ENCODE measurements around the gene TIPRL. TPM values are rescaled to one million over a fixed set of nuclear protein-coding genes. Genes with fewer than 3 reads are reported as not detected.
"Not testable (repeated sequence)": the region's sequence is repeated elsewhere in the genome, so short reads cannot be mapped to it uniquely, and the experiment has no call there.

The TIPRL gene
- polyA plus RNA-seq, 4 donors: 41.0 to 58.9 (median 56.3) TPM

- not testable (repeated sequence) for DNase-seq (ENCODE audit: low read depth in 4 of 4, low spot score in 3 of 4)
Observed at GRCh38 chr1:168207673-168208072, 28.9 kb downstream of the TIPRL start.

GRCh38 chr1:168210312-168210711 lies 31.6 kb downstream of the TIPRL start:
- no peak for DNase-seq (ENCODE audit: low read depth in 4 of 4, low spot score in 3 of 4)

- no peak for DNase-seq (ENCODE audit: low read depth in 4 of 4, low spot score in 3 of 4)
Observed at GRCh38 chr1:168213349-168213748, 34.6 kb downstream of the TIPRL start.

GRCh38 chr1:168216171-168216570 lies 37.4 kb downstream of the TIPRL start:
- DNase-seq (ENCODE audit: low read depth in 4 of 4, low spot score in 3 of 4): no peak

- DNase-seq (ENCODE audit: low read depth in 4 of 4, low spot score in 3 of 4): no peak
Observed at GRCh38 chr1:168217664-168218063, 38.9 kb downstream of the TIPRL start.

- DNase-seq (ENCODE audit: low read depth in 4 of 4, low spot score in 3 of 4): no peak
Observed at GRCh38 chr1:168218658-168219057, 39.9 kb downstream of the TIPRL start.

- DNase-seq (ENCODE audit: low read depth in 4 of 4, low spot score in 3 of 4): no peak
Observed at GRCh38 chr1:168220470-168220871, 41.7 kb downstream of the TIPRL start.

- DNase-seq (ENCODE audit: low read depth in 4 of 4, low spot score in 3 of 4): no peak
Observed at GRCh38 chr1:168221275-168221674, 42.5 kb downstream of the TIPRL start.

GRCh38 chr1:168223261-168223660 lies 44.5 kb downstream of the TIPRL start:
- no peak for DNase-seq (ENCODE audit: low read depth in 4 of 4, low spot score in 3 of 4)

- DNase-seq (ENCODE audit: low read depth in 4 of 4, low spot score in 3 of 4): no peak
Observed at GRCh38 chr1:168223681-168224540, 45.1 kb downstream of the TIPRL start.

- no peak for DNase-seq (ENCODE audit: low read depth in 4 of 4, low spot score in 3 of 4)
Observed at GRCh38 chr1:168224991-168225390, 46.2 kb downstream of the TIPRL start.

- peak; percentile 62 to 73 (median 66) for DNase-seq (ENCODE audit: low read depth in 4 of 4, low spot score in 3 of 4)
Observed at GRCh38 chr1:168225476-168226190, 46.9 kb downstream of the TIPRL start, which contains the start of gene SFT2D2. SFT2D2 (plus strand) TSS chr1:168226004; CDS start chr1:168226080, 76 bp downstream.

- no peak for DNase-seq (ENCODE audit: low read depth in 4 of 4, low spot score in 3 of 4)
Observed at GRCh38 chr1:168227620-168228019, 48.9 kb downstream of the TIPRL start.

GRCh38 chr1:168229893-168230292 lies 51.1 kb downstream of the TIPRL start:
- DNase-seq (ENCODE audit: low read depth in 4 of 4, low spot score in 3 of 4): no peak

- DNase-seq (ENCODE audit: low read depth in 4 of 4, low spot score in 3 of 4): no peak
Observed at GRCh38 chr1:168230709-168231108, 51.9 kb downstream of the TIPRL start.

GRCh38 chr1:168234846-168235547 lies 56.2 kb downstream of the TIPRL start:
- DNase-seq (ENCODE audit: low read depth in 4 of 4, low spot score in 3 of 4): no peak

- no peak for DNase-seq (ENCODE audit: low read depth in 4 of 4, low spot score in 3 of 4)
Observed at GRCh38 chr1:168235548-168235885, 56.8 kb downstream of the TIPRL start.

GRCh38 chr1:168235937-168236336 lies 57.2 kb downstream of the TIPRL start:
- no peak for DNase-seq (ENCODE audit: low read depth in 4 of 4, low spot score in 3 of 4)

- DNase-seq (ENCODE audit: low read depth in 4 of 4, low spot score in 3 of 4): no peak
Observed at GRCh38 chr1:168236836-168237611, 58.3 kb downstream of the TIPRL start.

- DNase-seq (ENCODE audit: low read depth in 4 of 4, low spot score in 3 of 4): no peak
Observed at GRCh38 chr1:168243198-168243597, 64.4 kb downstream of the TIPRL start.

All from right renal pelvis (tissue), 4 donors.